Endodermal cell (in vitro differentiated cells): ENCODE data around the gene SPOCK2. TPM values are rescaled to one million over a fixed set of nuclear protein-coding genes. Genes with fewer than 3 reads are reported as not detected.

Source experiments
- DNase-seq: peaks from one replicate; pipeline ENCODE4 v3.0.0-alpha.2; 2017
- H3K27ac ChIP-seq: 2 replicates; pipeline ENCODE4 v1.5.1; 2013; ENCODE audit warnings: mild to moderate bottlenecking, low read depth, low read length, moderate library complexity
- H3K27me3 ChIP-seq: 2 replicates; pipeline ENCODE4 v1.6.1; 2013; ENCODE audit warnings: mild to moderate bottlenecking, low read length, moderate library complexity; ENCODE audit not compliant: insufficient read depth, control insufficient read depth, poor library complexity, severe bottlenecking
- H3K36me3 ChIP-seq: 2 replicates; pipeline ENCODE4 v1.7.0; 2013; ENCODE audit warnings: mild to moderate bottlenecking, low read length, moderate library complexity; ENCODE audit not compliant: control insufficient read depth, insufficient read depth
- H3K4me1 ChIP-seq: one replicate; pipeline ENCODE4 v1.7.0; 2013; ENCODE audit warnings: low read length; ENCODE audit not compliant: control insufficient read depth, insufficient read depth
- H3K4me3 ChIP-seq: 2 replicates; pipeline ENCODE4 v1.5.1; 2013; ENCODE audit warnings: mild to moderate bottlenecking, low read length, moderate library complexity
- H3K9ac ChIP-seq: 2 replicates; pipeline ENCODE4 v1.6.1; 2013; ENCODE audit warnings: mild to moderate bottlenecking, low read length, moderate library complexity; ENCODE audit not compliant: poor library complexity, severe bottlenecking; ENCODE audit errors: extremely low read depth
- H3K9me3 ChIP-seq: 2 replicates; pipeline ENCODE4 v1.6.1; 2013; ENCODE audit warnings: mild to moderate bottlenecking, low read length, moderate library complexity; ENCODE audit not compliant: control insufficient read depth
- H3K27ac Mint-ChIP-seq: 2 replicates; pipeline ENCODE4 v1.8.0; 2020; ENCODE audit warnings: mixed read lengths
- H3K27me3 Mint-ChIP-seq: 2 replicates; pipeline ENCODE4 v1.8.0; 2021; ENCODE audit warnings: mild to moderate bottlenecking, mixed read lengths; ENCODE audit not compliant: insufficient read depth
- H3K36me3 Mint-ChIP-seq: 2 replicates; pipeline ENCODE4 v1.8.0; 2020; ENCODE audit warnings: low read depth, mixed read lengths
- H3K4me1 Mint-ChIP-seq: 2 replicates; pipeline ENCODE4 v1.8.0; 2020; ENCODE audit warnings: mixed read lengths
- H3K4me3 Mint-ChIP-seq: 2 replicates; pipeline ENCODE4 v1.8.0; 2020; ENCODE audit warnings: mild to moderate bottlenecking, moderate library complexity, mixed read lengths
- H3K9me3 Mint-ChIP-seq: 2 replicates; pipeline ENCODE4 v1.8.0; 2020; ENCODE audit warnings: mild to moderate bottlenecking, mixed read lengths
- CTCF ChIP-seq: fragments of 200-600 bp; sonication (generic); conservative IDR thresholded peaks from 2 replicates; pipeline ENCODE4 v1.5.0; 2021; ENCODE audit warnings: antibody characterized with exemption, mild to moderate bottlenecking
- WGBS, 2 experiments: methylation state at CpG; one replicate each; pipeline versions ENCODE4 v1.1.5 to v1.1.7; 2013; ENCODE audit warnings: missing lambda C conversion rate in 2 of 2, mixed read lengths in 1 of 2; ENCODE audit not compliant: insufficient coverage in 1 of 2, insufficient read length in 1 of 2; 5-methylcytosine and 5-hydroxymethylcytosine counted together
- total RNA-seq, 2 donors: library from RNA; stranded (reverse); fragmentation: NEBNext Ultra II Directional in 1 of 2; extraction: Animal tissue kit (Norgen Biotek cat#: 25700) in 1 of 2; gene quantifications; 2 replicates in 1 of 2; 3 replicates in 1 of 2; pipeline ENCODE4 v1.2.1, GENCODE V29; 2021

Gene SPOCK2
- total RNA-seq, 2 donors from 2014 or later, result 1.6 to 3.7 TPM

- Mint-ChIP-seq H3K27ac (no peak overlapping the region), H3K4me1 (peaks cover 10% of the 10 kb centered on the region), H3K27me3 (no peaks in the 10 kb centered on the region), H3K9me3 (no peaks in the 10 kb centered on the region), H3K36me3 (no peaks in the 10 kb centered on the region), H3K4me3 (no peak overlapping the region)
- H3K27ac ChIP-seq, result no peak overlapping the region
- 94 to 96% methylated on average over 13 to 14 of the region's 14 CpGs for WGBS, 2 experiments
- no peak overlapping the region for H3K9ac ChIP-seq
- no peak for TF ChIP-seq CTCF
- no peaks in the 10 kb centered on the region for H3K27me3 ChIP-seq
- H3K36me3 ChIP-seq, result no peaks in the 10 kb centered on the region
- H3K9me3 ChIP-seq, result no peaks in the 10 kb centered on the region
- no peaks in the 10 kb centered on the region for H3K4me1 ChIP-seq
- H3K4me3 ChIP-seq, result no peak overlapping the region
- no peak for DNase-seq
Measured at GRCh38 chr10:72026278-72027111, 61.9 kb downstream of the SPOCK2 start.

- Mint-ChIP-seq H3K27me3 (no peaks in the 10 kb centered on the region), H3K36me3 (no peaks in the 10 kb centered on the region), H3K4me3 (no peak overlapping the region), H3K9me3 (no peaks in the 10 kb centered on the region), H3K27ac (no peak overlapping the region), H3K4me1 (peaks cover 5% of the 10 kb centered on the region)
- H3K36me3 ChIP-seq, result no peaks in the 10 kb centered on the region
- DNase-seq, result no peak
- H3K27ac ChIP-seq, result no peak overlapping the region
- no peak overlapping the region for H3K4me3 ChIP-seq
- WGBS, 2 experiments, result 60 to 74% methylated on average over 3 to 5 of the region's 5 CpGs
- H3K27me3 ChIP-seq, result no peaks in the 10 kb centered on the region
- H3K4me1 ChIP-seq, result no peaks in the 10 kb centered on the region
- no peaks in the 10 kb centered on the region for H3K9me3 ChIP-seq
- TF ChIP-seq CTCF, result no peak
- no peak overlapping the region for H3K9ac ChIP-seq
Measured at GRCh38 chr10:72025832-72026231, 62.5 kb downstream of the SPOCK2 start.

GRCh38 chr10:72025400-72025799, 63.0 kb downstream of the SPOCK2 start:
- no peaks in the 10 kb centered on the region for H3K9me3 ChIP-seq
- no peak for DNase-seq
- no peak overlapping the region for H3K9ac ChIP-seq
- H3K27me3 Mint-ChIP-seq, result no peaks in the 10 kb centered on the region
- no peaks in the 10 kb centered on the region for H3K27me3 ChIP-seq
- no peaks in the 10 kb centered on the region for H3K4me1 ChIP-seq
- no peak for TF ChIP-seq CTCF
- H3K9me3 Mint-ChIP-seq, result no peaks in the 10 kb centered on the region
- no peak overlapping the region for H3K27ac Mint-ChIP-seq
- H3K27ac ChIP-seq, result no peak overlapping the region
- no peak overlapping the region for H3K4me3 ChIP-seq
- H3K4me3 Mint-ChIP-seq, result no peak overlapping the region
- no peaks in the 10 kb centered on the region for H3K36me3 Mint-ChIP-seq
- peaks cover 2% of the 10 kb centered on the region for H3K4me1 Mint-ChIP-seq
- 91% methylated on average over 6 of the region's 8 CpGs; no CpG with 5 or more reads in 1 of the 2 experiments for WGBS, 2 experiments
- H3K36me3 ChIP-seq, result no peaks in the 10 kb centered on the region
